C4-2B (cell line): ENCODE data around the gene MS4A14.

ENCODE experiments used
- H3K27ac ChIP-seq: fragments of 450-650 bp; 2 replicates; pipeline ENCODE4 v1.5.1; 2017
- ZFX ChIP-seq: fragments of 450-650 bp; IDR thresholded peaks from 2 replicates; pipeline ENCODE4 v1.6.1; 2017
- TF ChIP-seq, protein P1 (sequence below): fragments of 450-650 bp; conservative IDR thresholded peaks from 2 replicates; pipeline ENCODE4 v1.5.1; 2017; ENCODE audit warnings: mild to moderate bottlenecking

MS4A14 gene

DNA sequence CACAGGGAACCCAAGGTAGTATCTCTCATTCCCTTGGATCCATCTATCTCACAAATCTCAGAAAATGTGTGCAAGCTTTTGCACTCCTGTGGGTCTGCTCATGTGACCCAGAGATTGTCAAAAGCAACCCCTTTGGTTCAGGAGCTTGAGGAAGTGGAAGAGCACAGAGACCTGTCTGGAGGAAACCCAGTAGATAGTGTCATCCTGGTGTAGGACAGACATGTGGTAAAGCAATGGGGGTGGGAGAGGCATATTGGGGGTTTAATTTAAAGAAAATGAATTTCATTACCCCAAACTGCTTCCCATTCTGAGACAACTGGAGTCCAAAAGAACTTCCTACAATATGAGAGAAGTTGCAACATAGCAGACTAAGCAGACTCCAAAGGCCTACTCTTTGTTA, 5.8 kb upstream of the MS4A14 start:
- H3K27ac ChIP-seq = no peak overlapping the region
- TF ChIP-seq, protein P1, sequence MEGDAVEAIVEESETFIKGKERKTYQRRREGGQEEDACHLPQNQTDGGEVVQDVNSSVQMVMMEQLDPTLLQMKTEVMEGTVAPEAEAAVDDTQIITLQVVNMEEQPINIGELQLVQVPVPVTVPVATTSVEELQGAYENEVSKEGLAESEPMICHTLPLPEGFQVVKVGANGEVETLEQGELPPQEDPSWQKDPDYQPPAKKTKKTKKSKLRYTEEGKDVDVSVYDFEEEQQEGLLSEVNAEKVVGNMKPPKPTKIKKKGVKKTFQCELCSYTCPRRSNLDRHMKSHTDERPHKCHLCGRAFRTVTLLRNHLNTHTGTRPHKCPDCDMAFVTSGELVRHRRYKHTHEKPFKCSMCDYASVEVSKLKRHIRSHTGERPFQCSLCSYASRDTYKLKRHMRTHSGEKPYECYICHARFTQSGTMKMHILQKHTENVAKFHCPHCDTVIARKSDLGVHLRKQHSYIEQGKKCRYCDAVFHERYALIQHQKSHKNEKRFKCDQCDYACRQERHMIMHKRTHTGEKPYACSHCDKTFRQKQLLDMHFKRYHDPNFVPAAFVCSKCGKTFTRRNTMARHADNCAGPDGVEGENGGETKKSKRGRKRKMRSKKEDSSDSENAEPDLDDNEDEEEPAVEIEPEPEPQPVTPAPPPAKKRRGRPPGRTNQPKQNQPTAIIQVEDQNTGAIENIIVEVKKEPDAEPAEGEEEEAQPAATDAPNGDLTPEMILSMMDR = no peak
- no peak for TF ChIP-seq ZFX

DNA sequence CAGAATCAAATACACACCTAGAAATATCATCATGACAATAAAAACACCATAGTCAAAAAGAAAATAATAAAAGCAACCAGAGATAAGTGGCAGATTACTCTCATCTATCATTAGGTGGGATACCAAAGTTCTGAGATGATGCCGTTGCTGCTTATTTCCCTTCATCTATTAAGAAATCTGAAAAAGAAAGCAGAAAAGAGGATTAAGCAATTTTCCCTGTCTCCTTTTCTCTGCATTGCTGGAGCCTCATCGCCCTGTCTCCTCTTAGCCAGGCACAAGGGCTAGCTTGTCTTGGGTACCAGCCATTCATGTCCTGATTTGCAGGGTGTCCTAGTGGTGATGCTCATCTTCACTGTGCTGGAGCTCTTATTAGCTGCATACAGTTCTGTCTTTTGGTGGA, 3.9 kb upstream of the MS4A14 start:
- no peak overlapping the region for H3K27ac ChIP-seq
- TF ChIP-seq, protein P1 = no peak
- no peak for TF ChIP-seq ZFX

DNA sequence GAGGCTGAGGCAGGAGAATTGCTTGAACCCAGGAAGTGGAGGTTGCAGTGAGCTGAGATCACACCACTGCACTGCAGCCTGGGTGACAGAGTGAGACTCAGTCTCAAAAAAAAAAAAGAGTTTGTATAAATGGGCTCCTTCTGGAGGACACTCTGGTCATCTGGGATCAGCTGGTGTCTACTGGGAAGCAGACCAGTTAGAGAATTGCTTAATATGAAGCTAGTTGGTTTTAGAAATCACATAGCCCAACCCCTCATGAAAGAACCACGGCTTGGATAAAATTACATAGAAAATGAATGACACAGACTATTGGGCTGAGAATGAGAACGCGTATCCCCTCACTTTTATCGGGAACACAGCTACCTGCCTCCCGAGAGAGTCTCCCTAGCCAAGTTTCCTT, 3.2 kb upstream of the MS4A14 start:
- H3K27ac ChIP-seq = no peak overlapping the region

DNA sequence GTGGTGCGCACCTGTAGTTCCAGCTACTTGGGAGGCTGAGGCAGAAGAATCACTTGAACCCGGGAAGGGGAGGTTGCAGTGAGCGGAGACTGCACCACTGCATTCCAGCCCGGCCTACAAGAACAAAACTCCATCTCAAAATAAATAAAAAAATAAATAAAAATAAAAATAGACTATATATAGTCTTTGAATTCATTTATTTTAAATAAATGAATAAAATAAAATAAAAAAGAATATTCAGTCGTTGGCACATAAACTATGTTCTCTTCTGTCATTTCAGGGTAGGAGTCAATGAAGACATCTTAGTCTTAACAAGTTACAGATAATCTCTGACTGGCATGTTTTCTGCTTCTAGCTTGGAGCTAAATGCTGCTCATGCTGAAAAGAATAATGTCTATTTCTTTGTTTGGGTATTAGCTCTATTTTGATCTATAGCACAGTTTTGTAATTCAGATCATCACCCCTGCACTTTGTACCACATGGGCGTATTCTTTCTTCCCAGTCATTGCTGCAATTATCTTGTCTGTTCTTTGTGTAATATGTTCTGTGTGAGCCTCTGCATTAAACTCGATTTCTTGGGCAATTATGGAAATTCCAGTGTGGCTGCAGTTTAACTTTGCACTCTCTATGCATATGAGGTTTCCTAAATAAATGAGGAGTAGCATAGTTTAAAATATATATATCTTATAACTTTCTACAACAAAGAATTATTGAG, 1.4 kb upstream of the MS4A14 start:
- no peak overlapping the region for H3K27ac ChIP-seq
- no peak for TF ChIP-seq ZFX
- TF ChIP-seq, protein P1 = no peak

More for the DNA sequence above, 3.2 kb upstream of the MS4A14 start:
- TF ChIP-seq, protein P1 = no peak
- TF ChIP-seq ZFX = no peak

DNA sequence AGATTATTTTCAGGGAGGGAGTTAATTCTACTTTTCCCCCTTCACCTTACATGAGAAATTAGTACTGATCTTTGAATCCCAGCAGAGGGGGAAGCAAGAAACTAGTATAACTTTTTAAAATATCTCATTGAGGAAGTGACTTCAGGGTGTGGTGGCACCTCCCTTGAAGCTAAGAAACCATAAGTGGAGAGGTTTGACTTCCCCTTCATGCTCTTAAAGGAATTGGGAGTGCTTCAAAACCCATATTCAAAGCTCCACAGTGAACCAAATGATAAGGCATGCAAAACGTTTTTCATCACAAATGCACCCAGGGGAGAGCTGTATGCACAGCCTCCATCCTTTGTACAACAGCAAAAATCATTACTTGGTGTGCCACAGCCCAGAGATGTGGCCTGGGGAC, 540 bp downstream of the MS4A14 start:
- TF ChIP-seq ZFX = no peak
- TF ChIP-seq, protein P1 = no peak
- no peak overlapping the region for H3K27ac ChIP-seq

DNA sequence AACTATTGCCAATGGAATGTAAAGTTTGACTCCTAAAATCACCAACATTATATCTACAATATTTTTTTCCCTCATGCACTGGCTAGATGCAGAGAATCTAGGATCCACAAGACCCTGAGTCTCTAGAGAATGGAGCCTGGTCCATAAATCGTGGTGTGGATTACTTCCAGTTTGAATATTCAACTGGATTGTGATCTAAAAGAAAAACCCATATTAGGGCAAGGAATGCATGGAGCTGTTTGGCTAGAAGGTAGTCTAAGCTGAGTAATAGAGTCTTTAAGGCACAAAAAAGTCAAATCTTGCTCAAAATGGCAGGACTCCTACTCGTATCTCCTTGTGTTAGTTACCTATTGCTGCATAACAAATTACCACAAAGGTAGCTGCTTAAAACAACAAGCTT, 23.8 kb downstream of the MS4A14 start:
- H3K27ac ChIP-seq = no peak overlapping the region
- TF ChIP-seq, protein P1 = no peak
- no peak for TF ChIP-seq ZFX

DNA sequence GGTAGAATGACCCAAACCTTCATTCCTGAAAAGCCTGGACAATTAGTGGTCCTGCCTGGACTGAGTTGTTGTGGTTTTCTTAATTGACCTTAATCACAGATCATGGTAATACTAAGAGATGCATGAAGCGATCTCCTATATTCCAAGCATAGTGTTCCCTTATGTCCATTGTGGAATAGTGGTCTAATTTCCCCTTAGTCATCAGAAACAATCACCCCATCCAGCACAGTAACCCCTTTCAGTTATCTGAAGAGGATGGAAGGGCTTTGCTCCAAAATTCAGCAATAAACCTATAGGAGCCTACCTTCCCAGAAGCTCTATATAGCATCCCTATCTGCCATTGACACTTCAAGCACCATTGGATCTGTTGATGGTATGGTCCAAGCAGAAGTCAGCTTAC, 26.4 kb downstream of the MS4A14 start:
- no peak for TF ChIP-seq ZFX
- TF ChIP-seq, protein P1 = no peak
- no peak overlapping the region for H3K27ac ChIP-seq
